ENCODE data around the gene C10orf105.

C10orf105 gene

DNA sequence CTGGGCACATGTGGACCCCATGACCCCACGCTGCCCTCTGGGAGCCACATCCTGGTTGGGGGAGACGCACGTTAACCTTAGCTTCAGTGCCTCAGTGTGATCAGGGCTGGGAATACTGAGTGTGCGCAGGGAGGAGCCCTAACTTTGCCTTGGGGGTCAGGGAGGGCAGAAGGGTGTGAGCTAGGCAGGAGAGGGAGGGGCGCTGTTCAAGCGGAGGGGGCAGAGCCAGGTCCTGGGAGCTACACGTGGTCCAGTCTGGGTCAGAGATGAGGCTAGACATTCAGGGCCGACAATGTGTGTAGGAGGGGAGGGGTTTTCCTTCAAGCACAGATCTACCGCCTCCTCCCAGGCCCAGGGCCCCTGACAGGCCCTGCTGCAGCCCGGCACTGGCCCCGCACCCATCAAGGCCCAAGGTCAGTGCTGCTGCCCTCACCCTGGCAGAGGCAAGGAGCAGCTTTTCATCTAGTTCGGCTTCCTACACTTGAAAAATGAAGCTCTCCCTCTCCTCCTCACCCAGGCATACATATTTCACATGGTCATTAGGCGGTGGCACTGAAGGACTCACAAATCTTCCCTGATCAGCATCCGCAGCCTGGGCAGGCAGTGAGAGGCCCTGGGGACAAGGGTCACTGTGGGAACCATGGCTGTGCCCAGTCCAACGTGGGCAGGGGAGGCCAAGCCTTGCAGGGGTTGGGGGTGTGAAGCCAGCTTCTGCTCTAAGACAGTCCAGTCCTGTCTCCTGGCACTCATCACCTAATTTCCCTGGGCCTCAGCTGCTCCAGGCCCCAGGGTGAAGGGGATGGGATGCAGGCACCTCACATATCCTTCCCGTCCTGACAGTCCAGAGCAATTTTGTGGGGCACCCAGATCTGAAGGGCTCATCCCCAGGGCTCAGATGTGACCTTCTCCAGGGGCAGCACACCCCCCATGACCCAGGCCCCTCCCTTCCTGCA, 47.3 kb downstream of the C10orf105 start:
- DNase-seq = no peak

DNA sequence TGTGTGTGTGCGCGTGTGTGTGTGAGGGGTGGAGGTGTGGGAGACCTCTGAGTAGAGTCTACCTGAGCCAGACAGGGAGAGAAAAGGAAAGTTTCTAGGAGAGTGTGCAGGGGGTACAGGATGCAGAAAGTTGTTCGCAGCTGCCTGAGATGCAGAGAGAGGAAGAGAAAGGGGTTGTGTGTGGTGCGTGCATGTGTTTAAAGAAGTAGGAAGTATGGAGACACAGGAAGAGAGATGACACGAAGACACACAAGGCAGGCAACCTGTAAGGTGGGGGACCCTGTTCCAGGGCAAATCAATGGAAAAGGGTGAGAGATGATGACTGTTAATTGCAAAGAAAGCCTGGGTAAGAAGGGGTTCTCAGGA, 52.2 kb downstream of the C10orf105 start:
- no peak for DNase-seq

DNA sequence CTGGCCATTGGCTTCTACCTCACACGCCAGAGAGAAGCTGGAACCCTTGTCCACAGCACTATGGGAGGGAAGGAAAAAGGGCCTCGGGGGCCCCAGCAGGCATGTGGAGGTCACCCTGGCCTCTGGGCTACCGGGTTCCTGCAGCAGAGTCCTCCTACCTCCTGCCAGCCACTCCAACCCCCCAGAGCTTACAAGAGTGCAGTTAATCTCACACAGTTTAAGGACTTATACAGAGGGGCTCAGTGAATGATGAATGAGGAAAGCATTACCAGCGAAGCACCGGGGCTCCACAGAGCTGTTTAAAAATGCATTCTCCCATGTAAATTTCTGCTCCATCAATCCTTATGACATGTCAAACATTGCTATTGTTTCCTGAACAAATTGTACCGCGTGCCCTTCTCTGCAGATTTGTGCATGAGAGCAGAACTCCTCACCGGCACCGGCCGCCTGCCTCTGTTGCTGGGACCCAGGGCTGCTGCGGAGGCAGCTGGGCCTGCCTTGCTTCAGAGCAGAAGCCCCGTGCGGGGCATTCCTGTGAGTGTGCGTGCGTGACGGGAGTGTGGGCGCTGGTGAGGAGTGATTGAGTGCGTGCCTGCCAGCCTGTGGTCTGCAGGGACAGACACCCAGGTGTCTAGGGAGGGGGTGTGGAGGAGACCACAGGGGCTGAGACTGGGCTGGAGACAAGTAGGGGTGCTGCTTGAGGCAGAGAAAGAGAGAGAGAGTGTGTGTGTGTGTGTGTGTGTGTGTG, 52.8 kb downstream of the C10orf105 start:
- no peak for DNase-seq

DNA sequence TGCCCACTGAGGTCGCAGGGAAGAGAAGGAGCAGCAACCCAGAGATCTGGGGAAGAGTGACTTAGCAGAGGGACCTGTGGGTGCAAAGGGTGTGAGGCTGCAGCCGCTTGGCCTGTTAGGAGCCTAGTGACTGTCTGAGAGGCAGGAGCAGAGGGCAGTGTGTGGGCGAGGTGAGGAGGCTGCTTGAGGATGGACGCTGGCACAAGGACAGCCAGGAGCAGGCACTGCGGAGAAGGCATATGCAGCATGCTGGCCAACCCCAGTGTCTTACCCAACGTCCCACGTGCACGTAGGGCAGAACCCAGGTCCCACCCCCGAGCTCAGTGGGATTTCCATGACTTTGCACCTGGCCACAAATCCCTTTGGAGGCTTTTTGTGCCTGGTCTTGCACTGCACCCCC, 54.1 kb downstream of the C10orf105 start:
- DNase-seq = no peak

DNA sequence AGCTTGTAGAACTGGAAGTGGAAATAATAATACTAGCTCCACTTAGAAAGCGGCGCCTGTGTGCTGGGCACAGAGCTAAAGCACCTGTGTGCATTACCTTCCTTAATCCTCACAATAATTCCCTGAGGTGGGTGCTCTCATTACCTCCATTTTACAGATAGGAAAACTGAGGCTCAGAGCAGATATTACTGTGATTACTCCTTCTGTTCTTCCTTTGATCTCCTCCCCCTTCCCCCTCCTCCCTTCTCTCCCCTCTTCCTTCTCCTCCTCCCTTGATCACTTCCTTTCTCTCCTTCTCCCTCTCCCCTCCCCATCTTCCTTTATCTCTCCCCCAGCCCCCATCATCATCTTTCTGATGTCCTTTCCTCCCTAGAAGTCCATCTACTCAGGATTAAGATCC, 55.0 kb downstream of the C10orf105 start:
- DNase-seq = no peak

DNA sequence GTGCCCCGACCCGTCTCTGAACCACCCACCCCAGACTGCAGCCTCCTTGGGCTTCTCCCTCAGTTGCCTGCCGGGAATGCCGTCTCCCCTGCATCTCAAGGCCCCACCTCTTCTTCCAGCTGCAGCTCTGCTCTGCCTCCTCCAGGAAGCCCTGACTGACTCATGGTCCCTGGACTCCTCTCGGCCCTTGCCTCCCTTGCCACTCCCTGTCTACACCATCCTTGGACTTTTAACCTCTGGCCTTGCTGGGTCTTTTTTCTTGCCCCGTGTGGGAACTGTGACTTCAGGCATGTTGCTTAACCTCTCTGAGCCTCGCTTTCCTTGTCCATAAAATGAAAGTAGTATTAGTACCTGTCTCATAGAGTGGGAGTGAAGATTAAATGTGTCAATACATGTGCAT, 56.3 kb downstream of the C10orf105 start:
- no peak for DNase-seq

DNA sequence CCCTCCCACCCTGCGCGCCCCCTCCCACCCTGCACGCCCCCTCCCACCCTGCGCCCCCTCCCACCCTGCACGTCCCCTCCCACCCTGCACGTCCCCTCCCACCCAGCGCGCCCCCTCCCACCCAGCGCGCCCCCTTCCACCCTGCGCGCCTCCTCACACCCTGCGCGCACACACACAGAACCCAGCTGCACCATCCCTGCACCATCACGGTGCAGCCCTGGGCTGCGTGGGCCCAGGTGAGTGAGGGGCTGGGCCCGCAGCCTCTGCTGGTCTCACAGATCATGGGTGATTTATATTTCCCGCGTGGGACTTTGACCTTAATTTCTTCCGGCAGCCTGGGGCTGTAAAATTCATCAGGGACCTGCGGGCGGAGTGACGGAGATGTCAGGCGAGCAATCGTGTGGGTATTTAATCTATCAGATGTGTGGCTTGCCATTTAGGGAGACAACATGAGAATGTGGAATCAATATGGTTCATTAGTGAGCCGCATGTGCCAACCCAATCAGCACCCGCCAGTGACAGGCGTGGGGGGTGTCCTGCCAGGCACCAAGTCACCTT, 57.7 kb downstream of the C10orf105 start:
- DNase-seq = no peak
